DMS79 (cell line): ENCODE data around the gene CCDC60.
A peak's percentile ranks its signal among the peaks of the same experiment; 100 is the strongest.

Source experiments
- DNase-seq: peaks from one replicate; lab custom pipeline; 2025; lab: John Stamatoyannopoulos, UW

CCDC60 gene

DNA sequence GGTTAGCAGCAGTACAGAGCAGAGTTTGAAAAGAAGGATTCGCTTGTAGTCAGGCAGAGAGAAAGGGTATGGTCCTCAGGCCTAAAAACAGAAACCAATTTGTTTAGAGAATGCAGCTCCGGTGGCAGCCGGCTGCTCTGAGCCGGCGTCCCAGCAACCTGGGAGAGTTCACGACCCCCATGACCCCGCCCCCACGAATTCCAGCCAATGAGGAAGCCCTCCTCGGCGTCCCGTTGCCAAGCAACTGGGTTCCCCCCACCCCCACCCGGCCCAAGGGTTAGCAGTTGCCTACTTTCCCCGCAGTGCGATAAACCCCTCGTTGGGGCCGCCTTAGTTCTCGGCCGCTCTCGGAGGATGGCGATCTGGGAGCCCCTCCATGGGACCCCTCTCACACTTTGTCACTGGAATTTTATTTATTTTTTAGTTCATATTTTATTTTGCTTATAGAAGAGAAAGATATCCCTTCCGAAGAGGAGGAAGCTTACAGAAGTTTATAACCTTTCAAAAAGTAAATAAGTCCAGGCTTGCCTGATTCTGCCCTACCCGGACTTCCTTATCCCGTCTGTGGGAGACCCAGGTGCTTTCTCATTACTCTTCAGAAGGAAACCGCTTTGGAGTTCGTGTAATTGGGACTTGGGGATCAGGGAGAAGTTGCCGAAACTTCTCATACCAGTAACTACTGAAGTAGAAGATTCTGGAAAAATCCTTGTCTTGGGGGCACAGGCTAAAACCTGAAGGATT is at the start of gene CCDC60:
Gene CCDC60, plus strand, starts transcription at position 300 of the 741 bp plus-strand sequence. CDS start 448 bp downstream, outside the sequence.
- no peak for DNase-seq

- no peak for DNase-seq
These were observed 46.0 kb upstream of the CCDC60 start for GRCh38 chr12:119288576-119288975.

DNA sequence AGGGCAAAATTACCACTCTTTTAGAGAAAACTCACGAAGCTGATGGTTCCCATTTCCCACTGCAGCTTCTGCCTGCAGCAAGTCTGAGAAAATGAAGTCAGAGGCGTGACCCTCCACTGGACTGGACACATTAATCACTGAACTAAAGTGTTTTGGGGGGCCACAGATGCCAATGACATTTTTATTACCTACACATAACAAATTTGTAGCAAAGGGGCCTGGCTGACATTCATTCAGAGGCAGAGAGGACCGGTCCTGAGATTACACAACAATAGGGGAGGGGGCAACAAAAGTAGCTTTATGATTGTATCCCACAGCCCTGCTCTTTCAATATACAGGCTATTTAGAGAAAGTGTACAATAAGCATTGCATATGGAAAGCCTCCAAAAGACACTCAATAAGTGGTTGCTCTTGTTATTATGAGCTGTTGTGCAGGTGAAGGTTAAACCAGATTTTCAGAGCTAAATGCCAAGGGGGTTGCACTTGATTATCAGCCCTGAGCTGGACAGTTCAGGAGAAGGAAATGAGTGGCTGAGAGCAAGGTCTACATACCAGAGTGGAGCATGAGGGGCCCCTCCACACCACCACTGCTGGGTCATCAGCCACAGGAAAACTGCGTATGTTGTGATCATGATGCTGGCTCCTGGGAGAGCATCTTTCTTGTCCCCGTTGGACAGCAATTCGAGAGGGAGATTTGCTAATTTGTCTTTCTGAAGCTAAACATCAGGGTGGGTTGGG is 41.5 kb upstream of the CCDC60 start:
- peak; percentile 38 for DNase-seq

- no peak for DNase-seq
These were observed 40.3 kb upstream of the CCDC60 start for GRCh38 chr12:119294211-119294610.

GRCh38 chr12:119296535-119296934 is 38.0 kb upstream of the CCDC60 start:
- DNase-seq = no peak

DNA sequence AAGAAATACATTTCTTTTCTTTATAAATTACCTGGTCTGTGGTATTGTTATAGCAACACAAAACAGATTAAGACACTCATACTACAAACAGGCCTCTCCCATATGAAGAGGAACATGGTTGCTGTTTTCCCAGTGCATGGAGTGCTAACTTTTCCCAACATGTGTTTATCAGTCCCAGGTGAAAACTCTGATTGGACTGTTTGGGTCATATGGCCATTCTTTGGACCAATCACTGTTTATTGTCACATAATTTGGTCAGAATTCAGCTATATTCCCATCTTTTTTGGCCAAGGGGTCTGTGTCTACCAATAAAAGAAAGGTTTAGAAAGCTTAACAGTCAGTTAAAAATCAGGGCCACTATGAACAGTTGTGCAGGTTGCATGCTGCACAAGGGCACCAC is 35.4 kb upstream of the CCDC60 start:
- no peak for DNase-seq

DNA sequence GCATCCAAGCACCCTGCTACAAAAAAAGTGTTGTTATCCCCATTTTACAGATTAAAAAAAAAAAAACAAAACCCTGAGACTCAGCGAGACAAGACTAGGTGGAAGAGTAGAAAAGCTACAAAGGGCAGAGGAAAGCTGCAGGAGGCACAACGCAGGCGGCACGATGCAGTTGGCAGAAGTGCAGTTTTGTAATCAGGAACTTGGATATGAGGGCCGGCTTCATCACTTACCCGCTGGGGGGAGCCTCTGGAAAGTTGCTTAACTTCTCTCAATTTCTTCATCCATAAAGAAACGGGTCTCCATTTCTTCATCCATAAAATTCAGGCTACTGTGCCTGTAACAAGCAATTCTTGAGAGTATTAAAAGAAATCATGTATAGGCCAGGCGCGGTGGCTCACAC is 33.1 kb upstream of the CCDC60 start:
- no peak for DNase-seq

DNA sequence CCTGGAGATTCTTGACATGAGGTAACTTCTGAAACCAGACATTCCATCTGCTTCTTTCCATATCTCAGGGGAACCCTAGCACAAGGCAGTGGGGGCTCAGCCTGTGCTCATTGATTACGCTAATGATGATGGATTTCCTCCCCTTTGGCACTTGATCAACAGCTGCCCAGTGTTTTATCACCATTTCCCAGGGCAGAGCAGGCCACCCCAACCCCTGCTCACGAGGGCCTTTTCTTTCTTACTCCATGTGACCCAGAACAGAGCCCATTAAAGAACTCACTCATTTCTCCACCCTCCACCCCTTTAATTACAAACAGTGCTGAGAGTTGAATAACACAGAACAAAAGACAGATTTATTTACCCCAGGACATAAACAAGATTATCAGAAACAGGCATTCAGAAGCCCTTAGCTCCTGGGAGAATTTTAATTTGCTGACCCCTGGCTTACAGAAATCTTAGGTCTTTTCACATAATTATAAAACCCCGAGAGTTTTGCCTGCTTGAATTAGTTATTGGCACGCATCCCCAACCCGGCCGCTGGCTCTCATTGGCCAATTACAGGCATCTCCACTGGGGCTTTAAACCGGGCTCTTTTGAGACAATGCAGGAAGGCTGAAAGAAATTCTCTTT is 32.0 kb upstream of the CCDC60 start:
- no peak for DNase-seq

GRCh38 chr12:119306593-119306992 is 27.9 kb upstream of the CCDC60 start:
- no peak for DNase-seq

DNA sequence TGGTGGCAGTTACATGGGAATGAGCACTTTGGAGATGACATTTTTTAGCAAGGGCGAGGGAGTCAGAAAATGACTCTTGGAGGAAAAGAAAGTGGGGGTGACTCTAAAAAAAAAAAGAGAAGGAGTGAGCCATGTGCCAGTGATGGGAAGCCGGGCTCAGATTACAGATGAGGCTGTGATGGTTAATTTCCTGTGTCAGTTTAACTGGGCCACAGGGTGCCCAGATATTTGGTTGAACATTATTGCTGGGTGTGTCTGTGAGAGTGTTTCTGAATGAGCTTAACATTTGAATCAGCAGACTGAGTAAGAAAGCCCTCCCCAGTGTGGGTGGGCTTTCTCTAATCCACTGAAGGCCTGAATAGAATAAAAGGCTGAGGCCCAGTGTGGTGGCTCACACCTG is 26.8 kb upstream of the CCDC60 start:
- DNase-seq = no peak

DNA sequence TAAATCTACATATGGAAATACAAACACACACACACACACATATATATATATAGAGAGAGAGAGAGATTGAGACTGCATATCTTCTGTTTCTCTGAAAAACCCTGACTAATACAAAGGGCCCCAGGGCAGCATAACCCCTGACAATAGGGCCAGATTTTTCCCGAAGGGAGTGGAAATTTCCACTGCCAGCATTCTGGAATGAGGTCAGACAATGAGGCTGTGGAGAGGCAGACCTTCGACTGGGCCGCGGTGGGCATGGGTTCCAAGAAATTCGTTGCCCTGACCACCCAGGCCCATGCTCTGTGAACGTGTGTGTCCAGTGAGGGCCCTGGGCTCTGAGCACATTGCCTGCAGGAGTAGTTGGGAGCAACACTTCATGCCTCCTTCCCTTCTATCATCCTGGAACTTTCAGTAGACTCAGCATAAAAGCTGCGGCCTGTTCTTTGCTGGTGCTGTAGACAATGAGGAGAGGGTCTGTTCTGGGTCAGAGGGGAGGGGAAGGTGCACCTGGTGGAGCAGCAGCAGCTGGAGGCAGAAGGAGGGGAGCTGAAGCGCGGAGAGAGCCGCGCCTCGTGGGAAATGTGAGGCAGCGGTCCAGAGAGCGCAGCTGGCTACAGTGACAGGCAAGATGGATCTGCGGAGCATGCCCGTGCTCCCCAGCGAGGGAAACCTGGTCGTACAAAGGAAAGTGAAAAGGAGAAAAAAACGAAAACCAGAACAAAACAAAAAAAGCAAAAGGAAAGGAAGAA is 25.6 kb upstream of the CCDC60 start:
- DNase-seq = peak; percentile 65

GRCh38 chr12:119311878-119312277 is 22.7 kb upstream of the CCDC60 start:
- no peak for DNase-seq

GRCh38 chr12:119312904-119313303 is 21.6 kb upstream of the CCDC60 start:
- DNase-seq = no peak

DNA sequence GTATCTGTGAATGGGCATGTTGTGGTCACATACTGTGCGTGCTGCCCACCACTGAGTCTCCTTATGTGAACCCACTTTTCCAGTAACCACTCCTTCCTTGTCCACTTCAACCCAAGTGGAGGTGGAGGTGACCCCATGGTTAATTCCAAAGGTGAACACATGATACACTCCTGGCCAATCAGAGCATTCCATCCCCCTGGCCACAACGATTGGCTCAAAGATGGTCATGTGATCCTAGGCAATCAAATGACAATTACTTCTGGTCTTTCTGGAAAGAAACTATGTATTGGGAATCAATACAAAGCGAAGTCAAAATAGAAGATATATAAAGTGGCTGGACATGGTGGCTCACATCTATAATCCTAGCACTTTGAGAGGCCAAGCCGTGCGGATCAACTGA is 20.2 kb upstream of the CCDC60 start:
- DNase-seq = no peak

DNA sequence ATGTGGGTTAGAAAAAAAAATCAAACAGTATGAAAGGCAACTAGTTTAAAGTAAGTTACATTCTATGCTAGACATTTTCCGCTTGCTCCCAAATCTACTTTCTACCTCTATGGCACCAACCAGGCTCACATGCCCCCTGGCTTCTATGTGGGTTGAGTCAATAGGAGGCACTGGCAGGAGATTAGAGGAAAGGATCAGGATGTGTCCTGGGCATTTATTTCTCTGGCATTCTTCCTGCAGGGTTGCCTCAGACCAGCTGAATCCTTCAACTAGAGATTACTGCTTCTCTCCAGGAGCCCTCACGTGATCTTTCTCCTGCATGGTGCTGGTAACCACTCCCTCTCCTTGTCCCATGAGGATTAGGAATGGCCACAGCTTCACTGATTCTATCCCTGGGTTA is 14.9 kb upstream of the CCDC60 start:
- no peak for DNase-seq

DNA sequence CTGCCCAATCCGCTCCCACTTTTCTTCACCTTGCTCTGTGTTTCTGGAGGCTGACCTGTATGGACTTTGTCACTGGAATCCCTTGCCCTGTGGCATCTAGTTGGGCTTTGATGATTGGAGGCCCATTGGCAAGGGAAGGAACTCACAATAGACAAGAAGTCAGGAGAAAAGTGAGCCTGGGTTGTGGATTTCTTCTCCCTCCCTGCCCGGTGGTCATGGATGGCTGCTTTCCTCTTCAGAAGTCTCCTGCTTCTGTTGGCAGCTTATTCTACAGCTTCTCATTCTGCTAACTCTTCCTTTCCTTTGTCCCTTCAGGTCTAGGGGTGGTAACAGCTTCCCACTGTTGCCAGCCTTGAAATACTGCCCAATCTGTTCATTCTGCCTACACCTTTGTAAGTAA is 13.9 kb upstream of the CCDC60 start:
- peak; percentile 11 for DNase-seq

- DNase-seq = no peak
These were observed 12.2 kb upstream of the CCDC60 start for GRCh38 chr12:119322301-119322723.

- no peak for DNase-seq
These were observed 8.7 kb upstream of the CCDC60 start for GRCh38 chr12:119325813-119326212.

- no peak for DNase-seq
These were observed 8.2 kb upstream of the CCDC60 start for GRCh38 chr12:119326341-119326740.

DNA sequence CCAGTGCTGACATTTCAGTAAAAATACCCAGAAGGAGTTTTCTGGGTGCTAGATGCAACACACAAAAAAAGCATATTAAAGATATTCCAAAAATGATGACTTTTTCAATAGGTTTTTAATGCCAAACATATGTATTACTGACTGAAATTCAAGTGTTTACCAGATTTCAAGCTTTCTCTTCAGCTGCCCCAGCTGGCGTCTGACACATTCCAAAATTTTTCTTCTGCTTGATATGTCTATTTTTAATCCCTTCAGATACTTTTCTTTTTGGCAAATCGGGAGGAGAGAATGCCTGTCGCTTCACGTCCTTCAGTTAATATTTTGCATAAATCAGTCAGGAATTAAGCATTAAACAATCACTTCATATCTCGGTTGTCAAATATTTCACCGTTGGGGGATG is 7.1 kb upstream of the CCDC60 start:
- DNase-seq = no peak

DNA sequence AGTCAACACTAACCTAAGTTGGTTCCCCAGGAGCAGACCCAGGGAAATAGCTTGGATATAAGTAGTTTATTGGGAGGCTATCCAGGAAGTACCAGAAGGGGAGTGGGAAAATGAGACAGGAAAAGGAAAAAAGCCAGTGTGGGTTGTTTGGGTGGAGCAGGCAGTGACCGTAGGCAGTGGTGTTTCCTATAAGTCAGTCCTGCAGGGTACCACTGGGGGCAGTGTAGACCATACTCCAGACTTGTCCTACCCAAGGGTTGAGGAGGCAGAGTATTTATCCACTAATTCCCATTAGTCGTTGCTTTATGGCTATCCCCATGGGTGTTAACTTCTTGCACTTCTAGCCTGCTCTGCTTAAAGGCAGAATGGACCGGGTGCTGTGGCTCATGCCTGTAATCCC is 6.4 kb upstream of the CCDC60 start:
- DNase-seq = no peak

GRCh38 chr12:119338593-119339363 is 4.2 kb downstream of the CCDC60 start:
- no peak for DNase-seq
